Natural killer cell treated with Interleukin-12 subunit alpha and Interleukin-12 subunit beta and Interleukin-15 and Interleukin-18, amount 100 ng/mL, for 72 hours (primary cell): ENCODE results near the gene TIAM2. TPM values are rescaled to one million over a fixed set of nuclear protein-coding genes. Genes with fewer than 3 reads are reported as not detected.

Experiments
- ATAC-seq, 2 donors: fragments of 150-1000 bp; cut with Tn5 transposase in 1 of 2; sonication (Bioruptor Pico), chemical (Tn5 transposase) in 1 of 2; 2 replicates each; pipeline ENCODE4 v1.10.0; 2021
- DNase-seq: peaks from one replicate; pipeline ENCODE4 v3.0.0; 2022; ENCODE audit warnings: low spot score
- H3K27ac Mint-ChIP-seq, 2 donors: 1 replicate in 1 of 2; 2 replicates in 1 of 2; pipeline ENCODE4 v1.8.0; 2022; ENCODE audit warnings: mixed read lengths in 2 of 2, mild to moderate bottlenecking in 1 of 2, moderate library complexity in 1 of 2
- H3K27me3 Mint-ChIP-seq, 2 donors: 1 replicate in 1 of 2; 2 replicates in 1 of 2; pipeline ENCODE4 v1.8.0; 2022; ENCODE audit warnings: mixed read lengths in 2 of 2
- H3K36me3 Mint-ChIP-seq: one replicate; pipeline ENCODE4 v1.8.0; 2022; ENCODE audit warnings: mixed read lengths
- H3K4me1 Mint-ChIP-seq, 2 donors: 1 replicate in 1 of 2; 2 replicates in 1 of 2; pipeline ENCODE4 v1.8.0; 2022; ENCODE audit warnings: low read depth in 2 of 2, mixed read lengths in 2 of 2, mild to moderate bottlenecking in 1 of 2
- H3K4me3 Mint-ChIP-seq: one replicate; pipeline ENCODE4 v1.8.0; 2022; ENCODE audit warnings: mixed read lengths
- H3K9me3 Mint-ChIP-seq: 2 replicates; pipeline ENCODE4 v1.8.0; 2022; ENCODE audit warnings: mixed read lengths
- total RNA-seq, 2 donors: library from RNA; stranded (reverse); gene quantifications; one replicate each; pipeline ENCODE4 v1.2.3, GENCODE V29; 2022

The TIAM2 gene
- total RNA-seq, 2 donors from 2014 or later: 19.6 to 64.3 TPM

DNA sequence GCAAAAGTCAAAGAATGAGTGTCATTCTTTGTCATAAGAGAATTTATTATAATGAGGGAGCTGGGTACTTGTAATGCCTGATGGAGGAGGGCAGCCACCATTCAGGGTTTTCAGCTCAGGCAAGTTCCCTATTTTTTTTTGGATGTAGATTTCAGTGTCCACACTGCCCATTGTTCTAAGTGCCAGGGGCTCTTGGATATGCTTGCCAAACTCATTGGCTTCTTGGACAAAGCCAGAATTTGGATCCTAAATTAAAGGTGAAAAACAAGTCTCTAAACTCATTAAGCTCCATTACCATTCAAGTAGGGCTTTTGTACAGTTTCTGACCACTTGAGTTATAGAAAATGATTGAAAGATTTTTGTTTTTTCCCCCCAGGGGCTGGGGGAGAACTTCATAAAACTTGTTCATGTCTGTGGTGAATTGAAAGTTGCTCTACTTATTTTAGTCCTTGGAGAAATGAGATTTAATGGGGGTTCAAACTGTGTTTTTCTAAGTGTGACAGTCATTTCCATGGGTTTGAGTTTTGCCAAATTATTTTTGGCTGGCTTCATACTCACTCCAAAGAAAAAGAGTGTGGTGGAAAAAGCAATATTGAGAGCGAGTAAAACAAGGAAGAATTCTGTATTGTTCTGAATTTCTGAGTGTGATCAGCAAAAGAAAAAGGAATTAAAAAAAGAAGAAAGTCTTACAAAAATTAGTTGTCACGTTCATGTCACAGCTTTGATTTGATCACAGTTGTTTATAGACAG is 46.0 kb downstream of the TIAM2 start:
- Mint-ChIP-seq H3K9me3 (no peaks in the 10 kb centered on the region), H3K36me3 (no peaks in the 10 kb centered on the region), H3K27ac (no peak overlapping the region), H3K4me1 (peaks cover 6 to 13% of the 10 kb centered on the region in 2 donors), H3K4me3 (no peak overlapping the region), H3K27me3 (peaks cover 0 to 5% of the 10 kb centered on the region in 2 donors)
- ATAC-seq: no peak
- DNase-seq: no peak

DNA sequence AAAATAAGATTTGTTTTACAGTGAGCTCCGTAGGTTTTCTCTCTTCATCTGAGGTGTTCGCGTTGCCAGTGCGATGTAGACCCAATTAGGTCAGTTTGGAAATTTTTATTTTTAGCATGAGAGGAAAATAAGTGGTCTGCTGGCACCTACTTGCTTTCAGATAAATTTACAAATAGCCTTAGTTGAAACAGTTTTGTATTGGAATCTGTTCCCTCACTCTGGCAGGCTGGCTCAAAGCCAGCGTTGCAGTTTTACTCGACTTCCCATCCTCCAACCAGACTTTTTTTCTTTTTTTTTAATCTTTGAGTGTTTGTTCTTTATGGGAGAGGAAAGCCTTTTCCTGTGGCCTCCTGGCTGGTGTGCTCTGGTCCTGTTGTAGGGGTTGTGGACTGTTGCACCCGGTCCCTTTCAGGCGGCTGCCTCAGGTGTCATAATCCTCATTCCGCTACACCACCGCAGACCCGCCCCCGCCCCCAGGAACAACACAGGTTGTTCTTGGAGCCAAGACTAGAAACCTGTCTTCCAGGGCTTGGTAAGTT is 46.7 kb downstream of the TIAM2 start:
- Mint-ChIP-seq H3K9me3 (no peaks in the 10 kb centered on the region), H3K4me1 (peaks cover 6 to 13% of the 10 kb centered on the region in 2 donors), H3K27ac (no peak overlapping the region), H3K36me3 (no peaks in the 10 kb centered on the region), H3K4me3 (no peak overlapping the region), H3K27me3 (peaks cover 0 to 8% of the 10 kb centered on the region in 2 donors)
- DNase-seq (no peak), ATAC-seq (no peak)

DNA sequence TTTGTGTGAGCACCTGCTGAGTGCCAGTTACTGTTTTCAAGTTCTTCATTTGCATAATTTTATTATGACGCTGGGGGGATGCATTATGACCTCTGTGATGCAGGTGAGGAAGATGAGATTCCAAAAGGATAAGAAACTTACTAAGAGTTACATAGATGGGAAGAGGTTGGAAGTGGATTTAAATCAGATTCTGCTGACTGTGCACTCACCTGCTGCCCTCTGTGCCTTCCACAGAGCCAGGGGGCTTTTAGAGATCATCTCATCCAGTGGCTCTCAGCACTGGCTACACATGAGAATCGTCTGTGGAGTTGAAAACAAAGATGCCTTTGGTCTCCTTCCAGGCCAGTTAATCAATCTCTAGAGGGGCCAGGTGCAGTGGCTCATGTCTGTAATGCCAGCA is 47.9 kb downstream of the TIAM2 start:
- peak overlapping the region in 1 of 2 donors; percentile 48 for H3K27ac Mint-ChIP-seq
- peaks cover 6 to 13% of the 10 kb centered on the region in 2 donors for H3K4me1 Mint-ChIP-seq
- ATAC-seq: no peak
- no peaks in the 10 kb centered on the region for H3K36me3 Mint-ChIP-seq
- H3K27me3 Mint-ChIP-seq: peaks cover 0 to 8% of the 10 kb centered on the region in 2 donors
- no peaks in the 10 kb centered on the region for H3K9me3 Mint-ChIP-seq
- H3K4me3 Mint-ChIP-seq: no peak overlapping the region
- DNase-seq: no peak

DNA sequence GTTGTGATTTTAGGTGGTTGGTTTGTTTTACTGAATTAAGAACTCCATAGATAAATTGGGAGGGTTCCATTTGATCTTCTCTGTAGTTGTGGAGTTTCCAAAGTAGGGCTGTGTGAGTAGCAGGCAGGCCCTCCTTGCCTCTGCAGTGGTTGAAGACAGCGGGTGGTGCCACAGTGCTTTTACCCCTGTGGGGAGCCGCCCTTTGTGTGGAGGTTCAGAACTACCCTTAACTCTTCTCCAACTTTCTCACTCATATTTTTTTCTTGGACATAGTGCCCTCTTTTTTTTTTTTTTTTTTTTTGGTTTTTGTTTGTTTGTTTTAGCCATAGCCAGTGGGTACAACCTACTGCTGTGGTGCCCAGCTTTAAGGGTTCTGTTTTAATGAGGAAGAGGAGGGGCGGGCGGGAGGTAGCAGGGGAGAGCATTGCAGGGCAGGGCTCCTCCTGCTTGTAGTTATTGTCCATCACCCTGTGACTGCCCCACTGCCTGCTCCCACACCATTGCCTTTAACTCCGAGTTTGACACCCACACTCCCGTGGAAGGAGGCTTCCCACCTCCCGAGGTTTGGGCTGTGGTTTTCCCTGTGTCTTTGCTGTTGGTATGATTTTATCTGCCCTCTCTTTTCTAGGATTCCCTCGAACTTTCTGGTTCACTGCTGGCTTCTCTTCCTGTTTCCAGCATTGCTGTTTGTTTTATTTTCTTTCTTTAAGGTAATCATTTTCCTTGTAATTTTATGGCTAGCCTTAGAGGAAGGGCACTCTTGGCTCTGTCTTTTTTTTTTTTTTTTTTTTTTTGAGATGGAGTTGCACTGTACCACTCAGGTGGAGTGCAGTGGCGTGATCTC is 50.7 kb downstream of the TIAM2 start:
- no peak for DNase-seq
- H3K4me1 Mint-ChIP-seq: peaks cover 17 to 28% of the 10 kb centered on the region in 2 donors
- ATAC-seq: no peak
- peak overlapping the region in 1 of 2 donors; percentile 79 for H3K27ac Mint-ChIP-seq
- H3K27me3 Mint-ChIP-seq: peaks cover 0 to 6% of the 10 kb centered on the region in 2 donors
- no peaks in the 10 kb centered on the region for H3K9me3 Mint-ChIP-seq
- H3K4me3 Mint-ChIP-seq: no peak overlapping the region
- H3K36me3 Mint-ChIP-seq: peaks cover 5% of the 10 kb centered on the region

DNA sequence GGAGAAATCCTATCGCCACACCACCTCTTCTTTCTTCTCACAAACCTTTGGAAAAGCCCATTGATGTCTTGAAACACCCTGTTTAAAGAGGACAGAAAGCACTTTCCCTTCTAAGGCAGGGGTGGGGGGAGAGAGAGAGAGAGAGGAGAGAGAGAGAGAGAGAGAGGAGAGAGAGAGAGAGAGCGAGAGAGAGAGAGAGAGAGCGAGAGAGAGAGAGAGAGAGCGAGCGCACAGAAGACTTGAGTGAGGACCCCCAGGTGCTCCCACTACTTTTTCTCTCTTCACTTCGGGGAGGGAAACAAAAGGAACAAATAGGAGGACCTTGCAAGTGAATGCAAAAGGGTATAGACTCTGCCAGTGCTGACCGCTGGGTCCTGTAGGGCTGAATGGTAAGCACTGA is 52.4 kb downstream of the TIAM2 start:
- no peak for ATAC-seq
- no peak overlapping the region for H3K4me3 Mint-ChIP-seq
- peaks cover 25 to 38% of the 10 kb centered on the region in 2 donors for H3K4me1 Mint-ChIP-seq
- H3K36me3 Mint-ChIP-seq: peaks cover 5% of the 10 kb centered on the region
- DNase-seq: no peak
- no peaks in the 10 kb centered on the region for H3K9me3 Mint-ChIP-seq
- H3K27me3 Mint-ChIP-seq: peaks cover 0 to 6% of the 10 kb centered on the region in 2 donors
- peak overlapping the region in 1 of 2 donors; percentile 79 for H3K27ac Mint-ChIP-seq

DNA sequence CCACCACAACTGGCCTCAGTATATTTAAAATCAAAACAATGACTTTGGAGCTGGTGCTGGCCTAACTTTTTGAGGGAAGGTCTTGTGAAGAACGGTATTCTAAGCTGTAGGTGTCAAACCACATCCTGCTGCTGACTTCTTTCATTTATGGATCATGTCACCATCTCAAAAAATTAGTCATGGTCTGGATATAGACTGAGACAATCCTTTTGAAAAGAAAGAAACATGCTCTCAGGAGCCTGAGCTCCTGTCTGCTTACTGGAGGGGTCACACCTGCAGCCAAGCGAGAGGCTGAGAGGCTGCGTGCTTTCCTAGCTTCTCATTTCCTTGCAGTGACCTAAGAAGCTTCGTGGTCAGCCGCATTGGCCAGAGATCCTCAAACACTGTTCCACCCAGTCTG is 55.2 kb downstream of the TIAM2 start:
- peak overlapping the region; percentile 78 to 80 for H3K27ac Mint-ChIP-seq
- peak; percentile 94 to 97 for ATAC-seq
- peaks cover 0 to 3% of the 10 kb centered on the region in 2 donors for H3K27me3 Mint-ChIP-seq
- peak overlapping the region; percentile 74 for H3K4me3 Mint-ChIP-seq
- H3K9me3 Mint-ChIP-seq: no peaks in the 10 kb centered on the region
- peak; percentile 64 for DNase-seq
- peaks cover 5% of the 10 kb centered on the region for H3K36me3 Mint-ChIP-seq
- peaks cover 18 to 30% of the 10 kb centered on the region in 2 donors for H3K4me1 Mint-ChIP-seq

DNA sequence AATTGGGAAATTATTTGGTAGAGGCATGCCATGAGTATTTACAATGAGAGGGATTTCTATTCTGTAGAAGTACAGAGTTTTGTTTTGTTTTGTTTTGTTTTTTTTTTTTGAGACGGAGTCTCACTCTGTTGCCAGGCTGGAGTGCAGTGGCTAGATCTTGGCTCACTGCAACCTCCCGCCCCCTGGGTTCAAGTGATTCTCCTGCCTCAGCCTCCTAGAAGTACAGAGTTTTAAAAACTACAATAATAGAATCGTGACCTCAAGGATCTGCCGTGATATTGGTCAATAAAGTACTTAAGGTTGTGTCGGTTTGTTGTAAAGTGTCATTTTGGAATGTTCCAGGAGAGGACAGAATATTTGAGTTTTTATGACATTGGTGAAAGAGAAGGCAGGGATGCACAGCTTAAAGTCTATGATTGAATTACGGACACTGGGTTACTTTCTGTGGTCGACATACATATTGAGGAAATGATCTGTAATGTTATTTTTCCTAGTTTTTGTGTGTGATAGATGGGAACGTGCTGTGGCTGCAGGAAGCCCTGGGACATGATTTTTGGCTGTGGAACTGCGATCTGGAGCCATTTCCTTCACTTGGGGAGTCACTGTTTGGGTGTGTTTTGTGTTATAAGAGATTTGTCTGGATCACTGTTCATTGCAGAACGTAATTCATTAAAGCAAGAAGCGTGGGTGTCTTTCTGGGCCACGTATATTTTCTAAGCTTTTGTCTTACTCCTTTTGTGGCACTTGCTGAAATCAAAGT is 59.6 kb downstream of the TIAM2 start:
- no peak for ATAC-seq
- no peaks in the 10 kb centered on the region for H3K36me3 Mint-ChIP-seq
- no peak overlapping the region for H3K4me3 Mint-ChIP-seq

DNA sequence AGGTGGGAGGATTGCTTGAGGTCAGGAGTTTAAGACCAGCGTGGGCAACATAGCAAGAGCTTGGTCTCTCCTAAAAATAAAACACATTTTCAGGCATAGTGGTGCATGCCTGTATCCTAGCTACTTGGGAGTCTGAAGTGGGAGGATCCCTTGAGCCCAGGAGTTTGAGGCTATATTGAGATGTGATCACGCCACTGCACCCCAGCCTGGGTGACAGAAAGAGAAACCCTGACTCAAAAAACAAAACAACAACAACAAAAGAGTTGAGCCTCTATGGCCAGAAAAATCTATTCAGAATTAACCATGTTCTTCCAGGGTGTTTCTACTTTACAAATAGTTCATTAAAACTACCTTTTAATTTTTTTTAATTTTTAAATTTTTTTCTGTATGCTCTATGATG is 60.6 kb downstream of the TIAM2 start:
- DNase-seq (no peak), ATAC-seq (no peak)
- H3K36me3 Mint-ChIP-seq: no peaks in the 10 kb centered on the region
- H3K4me3 Mint-ChIP-seq: no peak overlapping the region
- H3K27ac Mint-ChIP-seq: no peak overlapping the region
- H3K9me3 Mint-ChIP-seq: no peaks in the 10 kb centered on the region
- H3K4me1 Mint-ChIP-seq: peaks cover 10 to 16% of the 10 kb centered on the region in 2 donors
- H3K27me3 Mint-ChIP-seq: peaks cover 0 to 3% of the 10 kb centered on the region in 2 donors

More for the DNA sequence above, 59.6 kb downstream of the TIAM2 start:
- peaks cover 0 to 3% of the 10 kb centered on the region in 2 donors for H3K27me3 Mint-ChIP-seq
- no peaks in the 10 kb centered on the region for H3K9me3 Mint-ChIP-seq
- peaks cover 17 to 24% of the 10 kb centered on the region in 2 donors for H3K4me1 Mint-ChIP-seq
- H3K27ac Mint-ChIP-seq: no peak overlapping the region
- no peak for DNase-seq

DNA sequence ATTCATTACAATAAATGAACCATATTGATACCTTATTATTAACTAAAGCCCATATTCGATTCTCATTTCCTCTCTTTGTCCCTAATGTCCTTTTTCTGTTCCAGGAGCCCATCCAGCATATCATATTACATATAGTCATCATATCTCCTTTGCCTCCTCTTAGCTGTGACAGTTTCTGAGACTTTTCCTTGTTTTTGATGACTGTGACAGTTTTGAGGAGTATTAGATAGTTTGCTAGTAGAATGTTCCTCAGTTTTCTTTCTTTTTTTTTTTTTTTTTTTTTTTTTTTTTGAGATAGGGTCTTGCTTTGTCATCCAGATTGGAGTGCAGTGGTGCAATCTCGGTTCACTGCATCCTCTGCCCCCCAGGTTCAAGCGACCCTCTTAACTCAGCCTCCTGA is 61.6 kb downstream of the TIAM2 start:
- DNase-seq: no peak
- no peak overlapping the region for H3K4me3 Mint-ChIP-seq

DNA sequence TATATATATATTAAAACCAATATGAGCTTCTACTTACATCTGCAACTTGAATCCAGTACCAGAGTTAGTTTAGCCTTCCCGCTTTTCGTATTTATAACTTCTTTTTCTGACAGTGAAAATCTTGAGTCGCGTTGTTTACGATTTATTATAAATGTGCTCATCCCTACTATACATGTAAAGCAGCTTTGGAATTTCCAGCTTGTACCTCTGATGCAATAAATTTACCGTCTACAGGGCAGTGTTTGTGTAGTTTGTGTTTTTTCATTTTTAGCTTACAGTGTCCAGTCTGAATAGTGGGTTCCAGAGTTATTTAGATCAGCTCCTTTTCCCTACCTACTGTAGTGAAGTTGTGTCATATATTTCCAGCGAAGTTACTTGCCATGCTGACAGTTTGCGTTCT is 66.3 kb downstream of the TIAM2 start:
- no peak overlapping the region for H3K27ac Mint-ChIP-seq
- no peak overlapping the region for H3K4me3 Mint-ChIP-seq
- ATAC-seq: no peak
- peaks cover 0 to 5% of the 10 kb centered on the region in 2 donors for H3K4me1 Mint-ChIP-seq
- no peak for DNase-seq
- H3K27me3 Mint-ChIP-seq: peaks cover 0 to 5% of the 10 kb centered on the region in 2 donors
- H3K9me3 Mint-ChIP-seq: no peaks in the 10 kb centered on the region
- H3K36me3 Mint-ChIP-seq: peaks cover 4% of the 10 kb centered on the region

More for the DNA sequence above, 61.6 kb downstream of the TIAM2 start:
- no peaks in the 10 kb centered on the region for H3K36me3 Mint-ChIP-seq
- no peak overlapping the region for H3K27ac Mint-ChIP-seq
- H3K4me1 Mint-ChIP-seq: peaks cover 6 to 9% of the 10 kb centered on the region in 2 donors
- H3K27me3 Mint-ChIP-seq: peaks cover 0 to 3% of the 10 kb centered on the region in 2 donors
- no peaks in the 10 kb centered on the region for H3K9me3 Mint-ChIP-seq
- ATAC-seq: no peak

DNA sequence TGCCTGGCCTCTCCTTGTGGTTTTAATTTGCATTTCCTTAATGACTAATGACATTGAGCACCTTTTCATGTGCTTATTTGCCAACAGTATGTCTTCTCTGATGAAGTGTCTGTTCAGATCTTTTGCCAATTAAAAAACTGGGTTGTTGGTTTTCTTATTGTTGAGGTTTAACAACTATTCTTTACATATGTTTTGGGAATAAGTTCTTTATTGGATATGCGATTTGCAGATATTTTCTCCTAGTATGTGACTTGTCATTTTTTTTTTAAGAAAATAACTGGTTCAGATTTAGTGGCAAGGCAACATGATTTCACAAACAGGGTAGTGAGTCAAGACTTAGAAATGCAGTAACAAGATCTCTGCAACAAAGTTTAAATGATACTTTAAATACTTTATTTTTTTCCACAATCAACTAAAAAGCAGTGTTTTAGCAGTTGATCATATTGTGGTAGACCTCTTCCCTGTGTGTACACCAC is 67.8 kb downstream of the TIAM2 start:
- Mint-ChIP-seq H3K36me3 (peaks cover 5% of the 10 kb centered on the region), H3K9me3 (no peaks in the 10 kb centered on the region), H3K27ac (no peak overlapping the region), H3K4me3 (no peak overlapping the region), H3K27me3 (peaks cover 0 to 7% of the 10 kb centered on the region in 2 donors), H3K4me1 (peaks cover 0 to 5% of the 10 kb centered on the region in 2 donors)
- ATAC-seq (no peak), DNase-seq (no peak)

DNA sequence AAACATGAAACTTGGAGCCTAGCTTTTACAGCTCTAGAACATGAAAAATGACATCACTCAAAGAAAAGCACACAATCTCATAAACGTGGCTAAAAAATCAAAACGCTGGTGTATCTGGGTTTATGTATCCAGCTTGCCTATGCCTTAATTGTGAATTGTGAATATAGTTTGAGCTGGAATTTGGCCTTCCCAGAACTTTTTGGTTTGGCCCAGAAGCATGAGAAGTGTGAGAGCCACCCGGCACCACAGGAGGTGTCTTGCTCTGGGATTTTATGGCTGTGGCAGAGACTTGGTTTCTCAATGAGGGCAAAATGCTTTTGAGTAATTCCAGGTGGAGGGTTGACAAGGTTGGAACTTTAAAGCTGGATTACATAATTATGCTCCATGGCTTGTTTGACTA is 69.2 kb downstream of the TIAM2 start:
- no peak overlapping the region for H3K27ac Mint-ChIP-seq
- peaks cover 0 to 3% of the 10 kb centered on the region in 2 donors for H3K4me1 Mint-ChIP-seq
- ATAC-seq (no peak), DNase-seq (no peak)
- H3K27me3 Mint-ChIP-seq: peaks cover 0 to 10% of the 10 kb centered on the region in 2 donors
- no peak overlapping the region for H3K4me3 Mint-ChIP-seq
- H3K36me3 Mint-ChIP-seq: peaks cover 5% of the 10 kb centered on the region
- no peaks in the 10 kb centered on the region for H3K9me3 Mint-ChIP-seq

DNA sequence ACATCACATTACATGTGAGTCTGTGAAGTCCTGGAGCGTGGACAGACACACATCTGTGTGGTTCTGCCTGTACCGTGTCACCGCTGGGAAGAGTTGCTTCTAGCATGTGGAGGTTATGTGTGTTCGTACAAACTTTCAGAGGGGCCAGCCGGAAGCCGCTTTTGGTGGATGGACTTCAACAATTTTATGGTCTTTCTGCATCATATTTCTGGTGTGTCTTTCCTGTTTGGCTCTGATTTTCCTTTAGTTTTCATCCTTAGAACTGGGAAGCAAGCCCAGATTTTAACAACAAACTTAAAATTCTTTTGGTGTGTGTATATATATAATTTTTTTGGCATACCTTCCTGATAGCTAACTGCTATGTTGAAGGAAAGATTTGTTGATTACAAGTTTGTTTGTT is 71.2 kb downstream of the TIAM2 start:
- no peak overlapping the region for H3K4me3 Mint-ChIP-seq
- peaks cover 5% of the 10 kb centered on the region for H3K36me3 Mint-ChIP-seq
- H3K4me1 Mint-ChIP-seq: peaks cover 0 to 3% of the 10 kb centered on the region in 2 donors
- no peak overlapping the region for H3K27ac Mint-ChIP-seq
- H3K27me3 Mint-ChIP-seq: peaks cover 0 to 10% of the 10 kb centered on the region in 2 donors
- DNase-seq: no peak
- ATAC-seq: no peak
- H3K9me3 Mint-ChIP-seq: no peaks in the 10 kb centered on the region
